A549 (cell line): ENCODE measurements around the gene TXNRD1.
A peak's percentile ranks its signal among the peaks of the same experiment; 100 is the strongest.

Experiments
- CEBPB ChIP-seq, 2 experiments: fragments of >200 bp in 1 of 2; sonication (Bioruptor Twin) in 1 of 2; formaldehyde crosslinking in 1 of 2; IDR thresholded peaks; 2 replicates each; pipeline ENCODE4 v1.6.1; 2012 to 2016
- EP300 ChIP-seq, 2 experiments: fragments of >200 bp; sonication (Bioruptor Twin); formaldehyde crosslinking; IDR thresholded peaks; 2 replicates in 1 of 2; 3 replicates in 1 of 2; pipeline ENCODE4 v1.6.1; 2016 to 2017
- MAFK ChIP-seq: fragments of 450-650 bp; IDR thresholded peaks from 2 replicates; pipeline ENCODE4 v1.6.1; 2014; ENCODE audit not compliant: partially characterized antibody
- MAZ ChIP-seq: fragments of 150-350 bp; IDR thresholded peaks from 2 replicates; pipeline ENCODE4 v1.6.1; 2014; ENCODE audit warnings: antibody characterized with exemption, low read depth, low read length, borderline replicate concordance
- MYC ChIP-seq: IDR thresholded peaks from 2 replicates; pipeline ENCODE4 v1.6.1; 2012; ENCODE audit warnings: mild to moderate bottlenecking, inconsistent platforms, low read length, improper control_type of control experiment, borderline replicate concordance
- NR3C1 ChIP-seq: fragments of >200 bp; sonication (Bioruptor Twin); formaldehyde crosslinking; IDR thresholded peaks from 3 replicates; pipeline ENCODE4 v1.6.1; 2017
- RAD21 ChIP-seq, 2 experiments: fragments of >200 bp in 1 of 2; sonication (Bioruptor Twin) in 1 of 2; formaldehyde crosslinking in 1 of 2; IDR thresholded peaks in 1 of 2; conservative IDR thresholded peaks in 1 of 2; 2 replicates in 1 of 2; 3 replicates in 1 of 2; pipeline ENCODE4 v1.6.1; 2012 to 2018; ENCODE audit warnings: inconsistent platforms in 1 of 2
- SMC3 ChIP-seq: fragments of >200 bp; sonication (Bioruptor Twin); formaldehyde crosslinking; IDR thresholded peaks from 3 replicates; pipeline ENCODE4 v1.6.1; 2018; ENCODE audit warnings: inconsistent platforms
- ZNF302 ChIP-seq: fragments of 250-450 bp; sonication (Bioruptor Pico); IDR thresholded peaks from 2 replicates; pipeline ENCODE4 v1.9.0; 2021; ENCODE audit warnings: inconsistent platforms, mild to moderate bottlenecking, moderate library complexity
- TF ChIP-seq, protein P1 (sequence below): fragments of 200-600 bp; sonication (generic); IDR thresholded peaks from 2 replicates; pipeline ENCODE4 v1.6.1; 2016; ENCODE audit warnings: antibody characterized with exemption, mild to moderate bottlenecking, moderate library complexity
- TF ChIP-seq, protein P2 (sequence below): fragments of >200 bp; sonication (Bioruptor Twin); formaldehyde crosslinking; IDR thresholded peaks from 3 replicates; pipeline ENCODE4 v1.5.1; 2016
- TF ChIP-seq, protein P3 (sequence below): IDR thresholded peaks from 2 replicates; pipeline ENCODE4 v1.6.1; 2012
- TF ChIP-seq, protein P4 (sequence below): fragments of 250-450 bp; sonication (Bioruptor Pico); IDR thresholded peaks from 2 replicates; pipeline ENCODE4 v1.5.0; 2021; ENCODE audit warnings: mild to moderate bottlenecking, moderate library complexity, borderline replicate concordance

DNA sequence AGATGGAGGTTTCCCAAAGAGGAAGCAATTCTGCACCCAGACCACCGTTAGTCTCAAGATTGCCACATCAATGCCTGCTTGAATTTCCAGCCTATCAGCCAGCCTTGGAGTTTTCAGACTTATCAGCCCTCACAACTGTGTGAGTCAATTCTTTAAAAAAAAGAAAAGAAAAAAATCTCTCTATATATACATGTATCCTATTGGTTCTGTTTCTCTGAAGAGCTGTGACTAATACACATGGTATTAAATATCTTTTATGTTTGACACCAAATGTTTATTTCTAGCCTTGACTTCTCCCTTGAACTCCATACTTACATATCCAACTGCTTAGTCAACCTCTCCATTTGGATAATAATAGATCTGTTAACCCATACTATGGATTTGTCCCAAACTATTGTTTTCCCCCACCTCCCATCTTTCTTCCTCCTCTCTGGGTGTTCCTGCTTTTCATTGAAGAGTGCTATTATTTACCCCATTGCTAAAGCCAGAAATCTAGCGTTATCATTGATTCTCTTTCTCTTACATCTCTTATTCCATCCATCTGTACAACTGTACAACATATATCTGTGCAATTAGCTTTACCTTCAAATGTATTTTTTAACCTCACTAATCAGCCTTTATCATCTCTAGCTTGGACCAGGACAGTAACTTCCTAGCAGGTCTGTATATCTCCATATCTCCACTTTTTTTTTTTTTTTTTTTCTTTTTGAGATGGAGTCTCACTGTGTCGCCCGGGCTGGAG lies 65.3 kb downstream of the TXNRD1 start:
- TF ChIP-seq, protein P1, sequence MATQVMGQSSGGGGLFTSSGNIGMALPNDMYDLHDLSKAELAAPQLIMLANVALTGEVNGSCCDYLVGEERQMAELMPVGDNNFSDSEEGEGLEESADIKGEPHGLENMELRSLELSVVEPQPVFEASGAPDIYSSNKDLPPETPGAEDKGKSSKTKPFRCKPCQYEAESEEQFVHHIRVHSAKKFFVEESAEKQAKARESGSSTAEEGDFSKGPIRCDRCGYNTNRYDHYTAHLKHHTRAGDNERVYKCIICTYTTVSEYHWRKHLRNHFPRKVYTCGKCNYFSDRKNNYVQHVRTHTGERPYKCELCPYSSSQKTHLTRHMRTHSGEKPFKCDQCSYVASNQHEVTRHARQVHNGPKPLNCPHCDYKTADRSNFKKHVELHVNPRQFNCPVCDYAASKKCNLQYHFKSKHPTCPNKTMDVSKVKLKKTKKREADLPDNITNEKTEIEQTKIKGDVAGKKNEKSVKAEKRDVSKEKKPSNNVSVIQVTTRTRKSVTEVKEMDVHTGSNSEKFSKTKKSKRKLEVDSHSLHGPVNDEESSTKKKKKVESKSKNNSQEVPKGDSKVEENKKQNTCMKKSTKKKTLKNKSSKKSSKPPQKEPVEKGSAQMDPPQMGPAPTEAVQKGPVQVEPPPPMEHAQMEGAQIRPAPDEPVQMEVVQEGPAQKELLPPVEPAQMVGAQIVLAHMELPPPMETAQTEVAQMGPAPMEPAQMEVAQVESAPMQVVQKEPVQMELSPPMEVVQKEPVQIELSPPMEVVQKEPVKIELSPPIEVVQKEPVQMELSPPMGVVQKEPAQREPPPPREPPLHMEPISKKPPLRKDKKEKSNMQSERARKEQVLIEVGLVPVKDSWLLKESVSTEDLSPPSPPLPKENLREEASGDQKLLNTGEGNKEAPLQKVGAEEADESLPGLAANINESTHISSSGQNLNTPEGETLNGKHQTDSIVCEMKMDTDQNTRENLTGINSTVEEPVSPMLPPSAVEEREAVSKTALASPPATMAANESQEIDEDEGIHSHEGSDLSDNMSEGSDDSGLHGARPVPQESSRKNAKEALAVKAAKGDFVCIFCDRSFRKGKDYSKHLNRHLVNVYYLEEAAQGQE: no peak
- TF ChIP-seq, protein P2, sequence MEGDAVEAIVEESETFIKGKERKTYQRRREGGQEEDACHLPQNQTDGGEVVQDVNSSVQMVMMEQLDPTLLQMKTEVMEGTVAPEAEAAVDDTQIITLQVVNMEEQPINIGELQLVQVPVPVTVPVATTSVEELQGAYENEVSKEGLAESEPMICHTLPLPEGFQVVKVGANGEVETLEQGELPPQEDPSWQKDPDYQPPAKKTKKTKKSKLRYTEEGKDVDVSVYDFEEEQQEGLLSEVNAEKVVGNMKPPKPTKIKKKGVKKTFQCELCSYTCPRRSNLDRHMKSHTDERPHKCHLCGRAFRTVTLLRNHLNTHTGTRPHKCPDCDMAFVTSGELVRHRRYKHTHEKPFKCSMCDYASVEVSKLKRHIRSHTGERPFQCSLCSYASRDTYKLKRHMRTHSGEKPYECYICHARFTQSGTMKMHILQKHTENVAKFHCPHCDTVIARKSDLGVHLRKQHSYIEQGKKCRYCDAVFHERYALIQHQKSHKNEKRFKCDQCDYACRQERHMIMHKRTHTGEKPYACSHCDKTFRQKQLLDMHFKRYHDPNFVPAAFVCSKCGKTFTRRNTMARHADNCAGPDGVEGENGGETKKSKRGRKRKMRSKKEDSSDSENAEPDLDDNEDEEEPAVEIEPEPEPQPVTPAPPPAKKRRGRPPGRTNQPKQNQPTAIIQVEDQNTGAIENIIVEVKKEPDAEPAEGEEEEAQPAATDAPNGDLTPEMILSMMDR: no peak
- peak; percentile 84 to 92 for TF ChIP-seq CEBPB (IDR thresholded peaks at IDR 0.05)
- no peak for TF ChIP-seq RAD21 (conservative IDR thresholded peaks at IDR 0.05 in 1 of 2, IDR thresholded peaks at IDR 0.05 in 1 of 2)
- TF ChIP-seq, protein P3, sequence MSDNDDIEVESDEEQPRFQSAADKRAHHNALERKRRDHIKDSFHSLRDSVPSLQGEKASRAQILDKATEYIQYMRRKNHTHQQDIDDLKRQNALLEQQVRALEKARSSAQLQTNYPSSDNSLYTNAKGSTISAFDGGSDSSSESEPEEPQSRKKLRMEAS: peak; percentile 41; the same call in 1 of the 2 replicates
- TF ChIP-seq ZNF302 (CRISPR knock-in tag): peak; percentile 83; the same call in 1 of the 2 replicates
- TF ChIP-seq MYC: no peak
- TF ChIP-seq, protein P4, sequence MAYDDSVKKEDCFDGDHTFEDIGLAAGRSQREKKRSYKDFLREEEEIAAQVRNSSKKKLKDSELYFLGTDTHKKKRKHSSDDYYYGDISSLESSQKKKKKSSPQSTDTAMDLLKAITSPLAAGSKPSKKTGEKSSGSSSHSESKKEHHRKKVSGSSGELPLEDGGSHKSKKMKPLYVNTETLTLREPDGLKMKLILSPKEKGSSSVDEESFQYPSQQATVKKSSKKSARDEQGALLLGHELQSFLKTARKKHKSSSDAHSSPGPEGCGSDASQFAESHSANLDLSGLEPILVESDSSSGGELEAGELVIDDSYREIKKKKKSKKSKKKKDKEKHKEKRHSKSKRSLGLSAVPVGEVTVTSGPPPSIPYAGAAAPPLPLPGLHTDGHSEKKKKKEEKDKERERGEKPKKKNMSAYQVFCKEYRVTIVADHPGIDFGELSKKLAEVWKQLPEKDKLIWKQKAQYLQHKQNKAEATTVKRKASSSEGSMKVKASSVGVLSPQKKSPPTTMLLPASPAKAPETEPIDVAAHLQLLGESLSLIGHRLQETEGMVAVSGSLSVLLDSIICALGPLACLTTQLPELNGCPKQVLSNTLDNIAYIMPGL (CRISPR knock-in tag): no peak
- TF ChIP-seq MAFK: no peak
- no peak for TF ChIP-seq MAZ
- TF ChIP-seq SMC3: 0 out of 3 replicates have a peak, but pooled peaks have one; percentile 10
- peak; percentile 39 to 54; a peak in 1 of 5 replicates for TF ChIP-seq EP300 (IDR thresholded peaks at IDR 0.05)
- no peak for TF ChIP-seq NR3C1
